A549 (cell line): ENCODE data around the gene UGT1A3. TPM values are rescaled to one million over a fixed set of nuclear protein-coding genes. Genes with fewer than 3 reads are reported as not detected.

Experiments used
- ATAC-seq, 2 experiments: fragments of 200-7000 bp in 1 of 2; fragments of >200 bp in 1 of 2; cut with Nextera tagmentation in 1 of 2; cut with Tn5 transposase in 1 of 2; 3 replicates each; pipeline versions ENCODE4 v1.8.0 to v1.9.1; 2018 to 2020; ENCODE audit warnings: mild to moderate bottlenecking in 1 of 2, moderate library complexity in 1 of 2
- CTCF ChIA-PET: fragments of 300-600 bp; sonication (Branson Sonifier 250); formaldehyde crosslinking; extraction: SDS; loops from one replicate; lab custom pipeline; 2021; ENCODE audit warnings: antibody characterized with exemption, inconsistent platforms; lab: Yijun Ruan, JAX
- POLR2A ChIA-PET: fragments of 350-600 bp; formaldehyde crosslinking; extraction: SDS; loops from one replicate; lab custom pipeline; 2021; ENCODE audit warnings: antibody characterized with exemption, inconsistent platforms; lab: Yijun Ruan, JAX
- DNase-seq, 2 experiments: peaks; one replicate each; pipeline versions ENCODE4 v3.0.0 to v3.0.0-alpha.2; 2011 to 2016; ENCODE audit warnings: low read depth in 1 of 2, low spot score in 1 of 2
- FAIRE-seq: peaks from 2 replicates; lab custom pipeline; 2011; peaks lifted over from hg19 to GRCh38; lab: Jason Lieb, UNC
- H3K27ac ChIP-seq, 2 experiments: fragments of >200 bp; sonication (Bioruptor Twin); formaldehyde crosslinking; 3 replicates each; pipeline ENCODE4 v1.5.1; 2016 to 2017
- H3K4me1 ChIP-seq: fragments of >200 bp; sonication (Bioruptor Twin); formaldehyde crosslinking; 3 replicates; pipeline ENCODE4 v1.6.1; 2016
- H3K4me2 ChIP-seq: fragments of >200 bp; sonication (Bioruptor Twin); formaldehyde crosslinking; 3 replicates; pipeline ENCODE4 v1.6.1; 2016
- H3K4me3 ChIP-seq: fragments of >200 bp; sonication (Bioruptor Twin); formaldehyde crosslinking; 3 replicates; pipeline ENCODE4 v1.5.1; 2016
- H3K9me3 ChIP-seq: fragments of >200 bp; sonication (Bioruptor Twin); formaldehyde crosslinking; 3 replicates; pipeline ENCODE4 v1.6.1; 2016
- ATOH8 ChIP-seq: fragments of 250-450 bp; sonication (Bioruptor Pico); IDR thresholded peaks from 2 replicates; pipeline ENCODE4 v1.5.0; 2020; ENCODE audit warnings: low read depth, mild to moderate bottlenecking, moderate library complexity
- BCL3 ChIP-seq: fragments of >200 bp; sonication (Bioruptor Twin); formaldehyde crosslinking; IDR thresholded peaks from 3 replicates; pipeline ENCODE4 v1.6.1; 2016
- CBX2 ChIP-seq: fragments of 200-600 bp; sonication (generic); IDR thresholded peaks from 2 replicates; pipeline ENCODE4 v1.6.1; 2016; ENCODE audit warnings: low read depth, mild to moderate bottlenecking, borderline replicate concordance
- CBX8 ChIP-seq: fragments of 200-600 bp; sonication (generic); IDR thresholded peaks from 2 replicates; pipeline ENCODE4 v1.6.1; 2016
- CHD2 ChIP-seq: fragments of 150-350 bp; IDR thresholded peaks from 2 replicates; pipeline ENCODE4 v1.6.1; 2014; ENCODE audit warnings: low read length; ENCODE audit not compliant: partially characterized antibody
- EHF ChIP-seq: fragments of 250-450 bp; sonication (Bioruptor Pico); IDR thresholded peaks from 2 replicates; pipeline ENCODE4 v1.5.0; 2020; ENCODE audit warnings: mild to moderate bottlenecking
- FOXS1 ChIP-seq: fragments of 250-450 bp; sonication (Bioruptor Pico); IDR thresholded peaks from 2 replicates; pipeline ENCODE4 v1.5.0; 2020; ENCODE audit warnings: mild to moderate bottlenecking, moderate library complexity
- GATA3 ChIP-seq: IDR thresholded peaks from 2 replicates; pipeline ENCODE4 v1.6.1; 2012; ENCODE audit warnings: borderline replicate concordance
- HES2 ChIP-seq: fragments of >200 bp; sonication (Bioruptor Twin); formaldehyde crosslinking; IDR thresholded peaks from 2 replicates; pipeline ENCODE4 v1.6.1; 2016
- HMGXB4 ChIP-seq: fragments of 250-450 bp; sonication (Bioruptor Pico); IDR thresholded peaks from 2 replicates; pipeline ENCODE4 v1.5.0; 2021; ENCODE audit warnings: mild to moderate bottlenecking, moderate library complexity, borderline replicate concordance
- HOXA7 ChIP-seq: fragments of 250-450 bp; sonication (Bioruptor Pico); IDR thresholded peaks from 2 replicates; pipeline ENCODE4 v1.5.0; 2020; ENCODE audit warnings: mild to moderate bottlenecking, moderate library complexity
- JUNB ChIP-seq: fragments of >200 bp; sonication (Bioruptor Twin); formaldehyde crosslinking; IDR thresholded peaks from 2 replicates; pipeline ENCODE4 v1.6.1; 2016
- MAX ChIP-seq: IDR thresholded peaks from 2 replicates; pipeline ENCODE4 v1.6.1; 2012
- MYC ChIP-seq: IDR thresholded peaks from 2 replicates; pipeline ENCODE4 v1.6.1; 2012; ENCODE audit warnings: mild to moderate bottlenecking, inconsistent platforms, low read length, improper control_type of control experiment, borderline replicate concordance
- PBX3 ChIP-seq: IDR thresholded peaks from 2 replicates; pipeline ENCODE4 v1.6.1; 2012
- POLR2AphosphoS2 ChIP-seq: conservative IDR thresholded peaks from 2 replicates; pipeline ENCODE4 v1.6.1; 2012; ENCODE audit warnings: low read length, improper control_type of control experiment, inconsistent platforms
- RARB ChIP-seq: fragments of 250-450 bp; sonication (Bioruptor Pico); IDR thresholded peaks from 2 replicates; pipeline ENCODE4 v1.8.0; 2021; ENCODE audit warnings: mild to moderate bottlenecking, moderate library complexity
- RCOR1 ChIP-seq: fragments of 150-350 bp; IDR thresholded peaks from 2 replicates; pipeline ENCODE4 v1.6.1; 2014; ENCODE audit warnings: antibody characterized with exemption, low read length, low read depth
- SMC3 ChIP-seq: fragments of >200 bp; sonication (Bioruptor Twin); formaldehyde crosslinking; IDR thresholded peaks from 3 replicates; pipeline ENCODE4 v1.6.1; 2018; ENCODE audit warnings: inconsistent platforms
- SREBF2 ChIP-seq: fragments of 450-650 bp; IDR thresholded peaks from 2 replicates; pipeline ENCODE4 v1.6.1; 2014; ENCODE audit warnings: mild to moderate bottlenecking, moderate library complexity
- USF2 ChIP-seq: fragments of 450-650 bp; IDR thresholded peaks from 2 replicates; pipeline ENCODE4 v1.6.1; 2014; ENCODE audit warnings: antibody characterized with exemption
- ZFP36 ChIP-seq: fragments of 450-650 bp; IDR thresholded peaks from 2 replicates; pipeline ENCODE4 v1.6.1; 2014; ENCODE audit warnings: borderline replicate concordance; ENCODE audit not compliant: partially characterized antibody
- WGBS: methylation state at CpG from one replicate; pipeline ENCODE4 v1.1.6; 2017; ENCODE audit errors: missing lambda C conversion rate; 5-methylcytosine and 5-hydroxymethylcytosine counted together
- polyA plus RNA-seq, 4 experiments: library from polyadenylated mRNA; depleted of rRNA in 3 of 4; stranded (reverse); fragments of >200 nt; fragmentation: RNase III in 1 of 4; extraction: RNeasy Plus Mini Kit Qiagen cat#74134 plus additional on column Dnase treatment in 1 of 4; gene quantifications; 2 replicates in 3 of 4; 3 replicates in 1 of 4; pipeline ENCODE4 v1.2.3, GENCODE V29; 2011 to 2017

Gene UGT1A3
- polyA plus RNA-seq, 2 of the 4 experiments (the other 2 are of a cell fraction), result 0.23 to 0.39 TPM

- TF ChIP-seq USF2, result no peak
- no peak for TF ChIP-seq PBX3
Measured at GRCh38 chr2:233799087-233799665, 70.3 kb downstream of the UGT1A3 start (continued).

GRCh38 chr2:233799716-233800115 lies 70.9 kb downstream of the UGT1A3 start:
- DNase-seq (no peak), FAIRE-seq (no peak), ATAC-seq (no peak)
- Histone ChIP-seq H3K4me2 (no peak overlapping the region), H3K4me1 (peaks cover 8% of the 10 kb centered on the region)
- POLR2A ChIA-PET, result no interaction called here
- CTCF ChIA-PET, result interaction anchor here (0.6 kb wide), 1 partner anchor 747 kb away, joined by 3 read pairs; no protein-coding TSS in a partner anchor
- 50% methylated on average over 5 of the region's 5 CpGs for WGBS
- no peak for TF ChIP-seq MYC
- TF ChIP-seq CHD2, result no peak
- no peak for TF ChIP-seq SMC3
- TF ChIP-seq HOXA7 (CRISPR knock-in tag), result no peak
- TF ChIP-seq ZFP36, result no peak
- TF ChIP-seq, all 56 proteins: peak for 0
- peak overlapping the region in 1 of 2 experiments; percentile 34; a peak in 1 of 6 replicates for H3K27ac ChIP-seq
- H3K4me3 ChIP-seq, result no peak overlapping the region
- H3K9me3 ChIP-seq, result no peaks in the 10 kb centered on the region

- ATAC-seq (no peak; a peak in 1 of 6 replicates), FAIRE-seq (no peak)
- no peak overlapping the region for H3K4me2 ChIP-seq
- CTCF ChIA-PET, result interaction anchor here (0.5 to 0.6 kb wide), 2 partner anchors 227 to 748 kb away, joined by 3 read pairs; no protein-coding TSS in a partner anchor
- H3K27ac ChIP-seq, result peak overlapping the region in 1 of 2 experiments; percentile 34; a peak in 1 of 6 replicates
- peaks cover 8% of the 10 kb centered on the region for H3K4me1 ChIP-seq
- H3K9me3 ChIP-seq, result no peaks in the 10 kb centered on the region
- POLR2A ChIA-PET, result no interaction called here
- TF ChIP-seq ATOH8 (CRISPR knock-in tag) (no peak), RCOR1 (no peak)
- TF ChIP-seq, all 56 proteins: peak for 0
- DNase-seq, result no peak
- 88% methylated on average over 7 of the region's 7 CpGs for WGBS
- no peak overlapping the region for H3K4me3 ChIP-seq
Measured at GRCh38 chr2:233800208-233800607, 71.4 kb downstream of the UGT1A3 start.

- Histone ChIP-seq H3K9me3 (no peaks in the 10 kb centered on the region), H3K4me3 (no peak overlapping the region), H3K4me1 (peaks cover 8% of the 10 kb centered on the region), H3K4me2 (peak overlapping the region; percentile 39; the same call in 1 of the 3 replicates), H3K27ac (peak overlapping the region; percentile 27 to 65; a peak in 4 of 6 replicates)
- DNase-seq (no peak), FAIRE-seq (no peak), ATAC-seq (peak in 1 of 2 experiments; percentile 50; a peak in 2 of 6 replicates)
- ChIA-PET CTCF (interaction anchor here (0.5 to 0.9 kb wide), 2 partner anchors 31 to 259 kb away, joined by 3 to 4 read pairs; no protein-coding TSS in a partner anchor), POLR2A (no interaction called here)
- 84% methylated on average over 9 of the region's 9 CpGs for WGBS
- no peak for TF ChIP-seq CBX8
- no peak for TF ChIP-seq BCL3
- no peak for TF ChIP-seq CHD2
- TF ChIP-seq RCOR1, result no peak
- no peak for TF ChIP-seq MAX
- no peak for TF ChIP-seq SMC3
- TF ChIP-seq RARB (CRISPR knock-in tag), result no peak
- no peak for TF ChIP-seq EHF
- TF ChIP-seq HMGXB4, result no peak
- no peak for TF ChIP-seq JUNB
- no peak for TF ChIP-seq HES2
- no peak for TF ChIP-seq FOXS1
- no peak for TF ChIP-seq SREBF2
- no peak for TF ChIP-seq POLR2AphosphoS2
- TF ChIP-seq GATA3, result no peak
- TF ChIP-seq MYC, result no peak
- no peak for TF ChIP-seq CBX2
Measured at GRCh38 chr2:233801357-233802131, 72.7 kb downstream of the UGT1A3 start.
